ENCODE results near the gene SEMA3E.

GRCh38 chr7:83519240-83519639 is 129.7 kb downstream of the SEMA3E start:
- TF ChIP-seq CTCF (IDR thresholded peaks at IDR 0.05) = no peak
- TF ChIP-seq POLR2AphosphoS5 (IDR thresholded peaks at IDR 0.05) = no peak
- no peak for TF ChIP-seq POLR2A (IDR thresholded peaks at IDR 0.05)
- no peak for TF ChIP-seq EP300 (IDR thresholded peaks at IDR 0.05)
